KG1 (cell line): ENCODE results near the gene CHSY3.

Experiments used
- DNase-seq: peaks from one replicate; lab custom pipeline; 2025; lab: John Stamatoyannopoulos, UW

CHSY3 gene

GRCh38 chr5:129945774-129946270 lies 41.6 kb downstream of the CHSY3 start:
- DNase-seq: no peak

GRCh38 chr5:129951039-129951438 lies 46.8 kb downstream of the CHSY3 start:
- DNase-seq: no peak

- DNase-seq: no peak
Measured at GRCh38 chr5:129958581-129958980, 54.3 kb downstream of the CHSY3 start.

- no peak for DNase-seq
Measured at GRCh38 chr5:129960831-129961230, 56.6 kb downstream of the CHSY3 start.

GRCh38 chr5:129962506-129962905 lies 58.2 kb downstream of the CHSY3 start:
- no peak for DNase-seq

- no peak for DNase-seq
Measured at GRCh38 chr5:129963359-129963758, 59.1 kb downstream of the CHSY3 start.

- DNase-seq: no peak
Measured at GRCh38 chr5:129966071-129966470, 61.8 kb downstream of the CHSY3 start.

GRCh38 chr5:129971714-129972113 lies 67.4 kb downstream of the CHSY3 start:
- DNase-seq: no peak

GRCh38 chr5:129972465-129973141 lies 68.3 kb downstream of the CHSY3 start:
- DNase-seq: no peak

- DNase-seq: no peak
Measured at GRCh38 chr5:129973716-129974426, 69.6 kb downstream of the CHSY3 start.

- no peak for DNase-seq
Measured at GRCh38 chr5:129977810-129978209, 73.5 kb downstream of the CHSY3 start.

GRCh38 chr5:129978270-129978669 lies 74.0 kb downstream of the CHSY3 start:
- DNase-seq: no peak

- DNase-seq: no peak
Measured at GRCh38 chr5:129988453-129988852, 84.2 kb downstream of the CHSY3 start.

- DNase-seq: no peak
Measured at GRCh38 chr5:129991780-129992179, 87.5 kb downstream of the CHSY3 start.

GRCh38 chr5:129996896-129997295 lies 92.6 kb downstream of the CHSY3 start:
- no peak for DNase-seq

- DNase-seq: no peak
Measured at GRCh38 chr5:130000460-130000859, 96.2 kb downstream of the CHSY3 start.

GRCh38 chr5:130002183-130002582 lies 97.9 kb downstream of the CHSY3 start:
- no peak for DNase-seq

- no peak for DNase-seq
Measured at GRCh38 chr5:130002876-130003275, 98.6 kb downstream of the CHSY3 start.

- no peak for DNase-seq
Measured at GRCh38 chr5:130011986-130012385, 107.7 kb downstream of the CHSY3 start.

- no peak for DNase-seq
Measured at GRCh38 chr5:130017173-130017572, 112.9 kb downstream of the CHSY3 start.

- no peak for DNase-seq
Measured at GRCh38 chr5:130018641-130019040, 114.4 kb downstream of the CHSY3 start.

GRCh38 chr5:130021000-130021399 lies 116.7 kb downstream of the CHSY3 start:
- no peak for DNase-seq

GRCh38 chr5:130021876-130022275 lies 117.6 kb downstream of the CHSY3 start:
- no peak for DNase-seq

- DNase-seq: no peak
Measured at GRCh38 chr5:130023604-130024003, 119.3 kb downstream of the CHSY3 start.
